HG03354 (cell line): ENCODE data around the gene KIF3B.
"Not testable (repeated sequence)": the region's sequence is repeated elsewhere in the genome, so short reads cannot be mapped to it uniquely, and the experiment has no call there.

Source experiments
- ATAC-seq: cut with Tn5 transposase; IDR thresholded peaks from one replicate; pipeline ENCODE4 v1.9.1; 2021; ENCODE audit warnings: mild to moderate bottlenecking; ENCODE audit not compliant: unreplicated experiment, poor library complexity, severe bottlenecking

The KIF3B gene

DNA sequence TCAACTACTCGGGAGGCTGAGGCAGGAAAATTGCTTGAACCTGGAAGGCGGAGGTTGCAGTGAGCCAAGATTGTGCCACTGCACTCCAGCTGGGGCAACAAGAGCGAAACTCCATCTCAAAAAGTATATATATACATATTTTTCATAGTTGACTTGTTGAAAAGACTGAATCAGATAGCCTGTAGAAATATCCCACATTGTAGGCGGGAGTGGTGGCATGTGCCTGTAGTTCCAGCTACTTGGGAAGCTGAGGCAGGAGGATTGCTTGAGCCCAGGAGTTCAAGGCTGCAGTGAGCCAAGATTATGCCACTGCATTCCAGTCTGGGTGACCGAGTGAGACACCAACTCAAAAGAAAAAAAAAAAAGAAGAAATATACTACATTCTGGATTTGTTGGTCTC is 46.3 kb downstream of the KIF3B start:
- ATAC-seq = not testable (repeated sequence)

GRCh38 chr20:32325706-32326503 is 48.5 kb downstream of the KIF3B start:
- ATAC-seq = no peak

DNA sequence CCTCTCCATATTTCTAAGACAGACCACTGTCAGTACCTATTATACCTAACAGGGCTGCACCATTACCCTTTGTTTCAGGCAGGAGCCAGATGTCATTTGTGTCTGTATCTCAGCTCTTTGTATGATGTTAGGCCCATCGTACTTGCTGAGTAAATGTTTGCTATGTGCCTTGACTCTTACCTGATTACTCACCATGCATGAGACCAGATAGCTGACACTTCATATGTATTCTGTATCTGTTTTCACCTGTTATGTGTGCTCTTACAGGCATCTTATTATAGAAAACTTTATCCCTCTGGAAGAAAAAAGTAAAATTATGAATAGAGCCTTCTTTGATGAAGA is 49.0 kb downstream of the KIF3B start:
- no peak for ATAC-seq

GRCh38 chr20:32327087-32327681 is 49.7 kb downstream of the KIF3B start:
- ATAC-seq = no peak

DNA sequence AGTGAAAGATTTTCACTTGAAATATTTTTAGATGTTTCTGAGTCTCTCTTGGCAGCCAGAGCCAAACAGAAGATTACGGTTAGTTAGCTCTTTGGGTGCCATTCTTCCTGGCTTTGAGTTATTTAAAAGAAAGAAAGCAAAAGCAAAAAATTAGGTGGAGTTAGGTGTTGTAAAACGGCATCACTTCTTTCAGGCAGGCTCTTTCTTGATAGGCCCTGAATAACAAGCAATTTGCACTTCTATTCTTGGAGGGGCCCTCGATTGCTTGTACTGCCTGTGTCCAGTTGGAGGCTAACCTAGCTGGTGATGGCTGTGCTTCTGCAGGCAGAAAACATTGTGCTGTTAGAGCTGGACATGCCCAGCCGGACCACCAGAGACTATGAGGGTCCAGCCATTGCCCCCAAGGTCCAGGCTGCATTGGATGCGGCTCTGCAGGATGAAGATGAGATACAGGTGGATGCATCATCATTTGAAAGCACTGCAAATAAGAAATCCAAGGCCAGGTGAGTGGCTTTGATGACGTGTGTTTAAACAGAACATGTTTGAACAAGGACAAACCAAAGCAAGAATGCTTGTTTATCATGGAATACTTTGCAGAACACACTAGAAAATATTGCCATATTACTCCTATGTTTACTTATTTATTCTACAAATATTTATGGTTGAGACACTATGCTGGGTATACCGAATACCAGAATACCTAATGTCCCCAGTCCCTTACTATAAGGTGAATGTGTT is 52.5 kb downstream of the KIF3B start:
- no peak for ATAC-seq

DNA sequence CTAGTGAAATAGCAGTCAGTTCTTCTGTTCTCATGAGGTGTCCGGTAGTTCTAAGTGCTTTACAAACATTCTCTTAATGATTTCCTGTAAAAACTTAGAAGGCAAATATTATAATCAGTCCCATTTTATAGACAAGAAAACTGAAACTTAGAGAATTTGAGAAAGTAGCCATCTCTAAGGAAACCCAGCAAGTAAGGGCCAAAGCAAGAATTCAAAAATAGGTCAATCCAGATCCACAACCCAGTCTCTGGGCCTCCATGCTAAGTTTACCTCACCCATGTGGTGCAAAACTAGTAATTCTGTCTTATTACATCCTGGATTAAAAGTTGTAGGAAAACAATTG is 53.1 kb downstream of the KIF3B start:
- ATAC-seq = no peak

DNA sequence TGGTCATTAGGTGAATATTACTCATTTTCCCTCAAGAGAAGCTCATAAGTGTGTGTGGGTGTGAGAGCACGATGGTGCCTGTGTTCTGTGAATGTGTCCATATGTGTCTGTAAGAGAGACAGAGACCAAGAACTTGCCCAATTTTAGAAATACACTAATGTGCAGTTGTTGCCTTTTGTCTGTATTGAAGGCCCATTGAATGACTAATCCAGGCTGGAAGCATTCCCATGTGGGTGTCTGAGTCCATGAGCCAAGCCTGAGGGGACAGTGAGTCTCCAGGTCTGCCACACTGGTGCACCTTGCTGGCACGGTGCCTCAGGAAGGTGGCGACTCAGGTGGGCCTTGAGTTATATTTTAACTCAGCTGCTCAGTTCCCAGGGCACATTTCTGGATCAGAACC is 55.2 kb downstream of the KIF3B start:
- ATAC-seq = no peak

DNA sequence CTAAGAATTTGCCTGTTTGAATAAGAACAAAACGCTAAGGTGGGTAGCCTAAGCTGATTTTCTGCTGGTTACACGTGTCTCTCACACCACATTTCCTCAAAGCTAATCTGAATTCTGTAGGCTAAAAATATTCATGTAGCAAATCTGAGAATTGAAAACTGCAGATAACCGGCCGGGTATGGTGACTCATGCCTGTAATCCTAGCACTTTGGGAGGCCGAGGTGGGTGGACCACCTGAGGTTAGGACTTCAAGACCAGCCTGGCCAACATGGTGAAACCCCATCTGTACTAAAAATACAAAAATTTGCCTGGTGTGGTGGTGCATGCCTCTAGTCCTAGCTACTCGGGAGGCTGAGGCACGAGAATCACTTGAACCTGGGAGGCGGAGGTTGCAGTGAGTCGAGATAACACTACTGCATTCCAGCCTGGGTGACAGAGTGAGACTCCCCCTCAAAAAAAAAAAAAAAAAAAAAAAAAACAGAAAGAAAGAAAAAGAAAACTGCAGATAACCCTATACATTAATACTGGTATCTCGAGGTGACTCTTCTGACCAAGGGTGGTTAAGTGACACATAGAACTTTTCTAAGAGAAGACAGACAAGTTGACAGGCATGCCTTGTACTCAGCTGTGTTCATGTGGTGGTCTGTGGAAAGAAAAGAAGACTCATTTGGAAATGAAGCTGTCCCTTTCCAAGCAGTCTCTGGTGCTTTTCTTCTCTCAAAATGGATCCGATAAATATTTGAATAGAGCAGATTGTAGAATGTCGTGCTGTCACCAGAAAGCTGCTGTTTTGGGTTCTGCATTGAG is 55.9 kb downstream of the KIF3B start:
- ATAC-seq = peak; percentile 63

DNA sequence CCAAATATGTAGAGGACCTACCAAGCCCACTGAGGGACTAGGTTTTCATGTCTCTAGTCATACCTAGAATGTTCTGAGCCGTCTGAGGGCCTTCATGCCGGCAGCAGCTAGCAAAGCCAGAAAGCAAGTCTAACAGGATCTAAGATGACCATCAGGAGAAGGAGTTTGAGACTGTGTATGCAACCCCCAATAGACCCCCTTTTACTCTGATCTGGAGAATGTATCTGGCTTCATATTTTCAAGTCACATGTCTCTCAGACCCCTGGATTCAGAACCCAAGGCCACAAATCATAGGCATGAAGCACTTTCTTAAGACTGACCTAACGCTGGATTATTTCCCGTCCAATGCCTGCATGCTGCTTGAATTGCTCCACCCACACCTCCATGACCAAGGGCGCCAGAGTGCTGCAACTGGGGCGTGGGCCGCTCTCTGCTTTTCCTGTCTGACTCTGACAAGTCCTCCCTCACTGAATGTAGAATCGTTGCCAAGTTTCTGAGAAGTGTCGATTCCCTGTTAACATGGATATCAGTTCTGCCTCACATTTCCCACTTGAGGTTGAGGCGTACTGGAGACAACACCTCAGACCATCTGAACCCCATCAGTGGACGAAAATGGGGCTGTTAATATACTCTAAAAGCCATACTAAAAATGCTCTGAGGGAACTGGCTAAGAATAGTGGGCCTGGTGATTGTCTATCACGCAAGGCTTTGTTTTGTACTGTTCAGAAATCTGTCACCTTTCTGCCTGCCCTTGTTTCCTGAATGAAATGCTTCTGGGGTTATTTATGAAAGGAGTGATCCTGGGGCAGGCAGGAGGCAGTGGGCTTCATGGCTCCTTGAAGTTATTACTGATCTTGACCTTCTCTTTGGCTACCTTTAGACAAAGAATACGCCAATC is 56.8 kb downstream of the KIF3B start:
- ATAC-seq = peak; percentile 24

DNA sequence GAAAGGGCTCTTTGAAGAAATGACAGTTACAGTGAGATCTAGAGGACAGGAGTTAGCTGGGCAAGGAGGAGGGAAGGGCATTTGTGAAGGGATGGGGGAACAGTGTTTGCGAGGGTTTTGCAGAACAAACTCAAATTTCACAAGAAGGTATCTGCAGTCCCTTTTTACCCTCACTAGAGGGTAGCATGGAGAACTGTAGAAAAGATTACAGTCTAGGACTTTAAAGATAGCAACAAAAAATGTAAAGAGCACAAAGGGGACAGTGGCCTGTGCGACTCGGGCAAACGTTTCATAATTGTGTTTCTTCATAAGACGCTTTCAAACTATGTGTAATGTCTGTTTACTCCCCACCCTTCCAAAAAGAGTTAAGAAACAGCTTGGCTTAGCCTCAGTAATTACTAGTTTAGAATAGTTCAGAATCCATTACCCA is 59.5 kb downstream of the KIF3B start:
- no peak for ATAC-seq

DNA sequence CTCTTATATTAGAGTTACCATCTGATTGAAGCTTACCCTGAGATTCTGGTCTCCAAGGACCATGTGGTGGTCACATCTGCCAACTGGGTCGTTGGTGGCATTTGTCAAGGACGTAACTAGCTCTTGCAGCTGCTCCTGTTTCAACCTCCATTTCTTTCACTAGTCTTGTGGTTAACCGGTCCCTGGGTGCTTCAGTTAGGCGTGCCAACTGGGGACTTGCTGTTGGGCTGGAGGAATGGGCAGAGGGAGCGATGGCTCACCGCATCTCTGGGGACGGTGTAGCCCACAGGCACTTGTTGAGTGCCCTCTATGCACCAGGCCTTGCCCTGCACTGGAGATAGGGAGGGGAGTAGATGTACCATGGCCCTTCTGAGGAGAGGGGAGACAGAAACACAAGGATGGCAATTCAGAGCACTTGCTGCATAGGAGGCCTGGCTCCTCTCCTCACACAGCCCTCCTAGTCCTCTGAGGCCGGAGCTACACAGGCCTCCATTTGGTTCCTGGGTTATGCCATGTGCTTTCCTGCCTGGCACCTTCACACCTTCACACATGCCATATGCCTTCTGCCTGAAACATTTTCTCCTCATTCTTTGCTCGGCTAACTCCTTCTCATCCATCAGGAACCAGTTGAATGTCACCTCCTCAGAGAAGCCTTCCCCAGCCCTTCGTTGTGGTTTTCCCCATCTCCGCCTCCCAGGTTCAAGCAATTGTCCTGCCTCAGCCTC is 60.6 kb downstream of the KIF3B start:
- no peak for ATAC-seq

GRCh38 chr20:32338665-32339064 is 61.2 kb downstream of the KIF3B start:
- ATAC-seq = no peak

DNA sequence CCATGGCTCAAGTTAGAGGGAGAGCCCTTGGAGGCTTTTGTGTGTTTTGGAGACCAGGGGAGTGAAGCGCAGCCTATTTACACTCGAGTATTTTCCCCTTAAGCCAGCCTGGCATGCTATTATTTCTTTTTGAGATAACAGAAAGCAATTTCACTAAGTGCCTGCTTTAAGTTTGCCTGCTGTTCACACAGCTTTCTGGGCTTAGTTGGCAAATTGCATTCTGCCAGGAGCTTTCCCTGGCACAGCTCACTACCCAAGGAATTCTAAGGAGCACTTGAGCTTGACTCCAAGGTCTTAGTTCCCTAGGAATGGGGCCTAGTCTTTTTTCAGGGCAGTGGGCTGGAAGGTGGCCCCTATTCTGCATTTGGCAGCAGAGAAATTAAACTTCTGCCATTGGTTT is 61.7 kb downstream of the KIF3B start:
- no peak for ATAC-seq

DNA sequence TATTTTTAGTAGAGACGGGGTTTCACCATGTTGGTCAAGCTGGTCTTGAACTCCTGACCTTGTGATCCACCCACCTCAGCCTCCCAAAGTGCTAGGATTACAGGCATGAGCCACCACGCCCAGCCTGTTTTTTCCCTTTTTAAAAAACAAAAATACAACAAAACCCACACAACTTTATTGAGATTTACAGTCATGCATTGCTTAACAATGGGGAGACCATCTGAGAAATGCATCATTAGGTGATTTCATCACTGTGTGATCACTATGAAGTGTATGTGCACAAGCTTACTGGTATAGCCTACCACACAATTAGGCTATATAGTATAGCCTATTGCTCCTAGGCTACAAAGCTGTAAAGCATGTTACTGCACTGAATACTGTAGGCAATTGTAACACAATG is 63.6 kb downstream of the KIF3B start:
- not testable (repeated sequence) for ATAC-seq

- ATAC-seq = no peak
These were observed 66.0 kb downstream of the KIF3B start for GRCh38 chr20:32343439-32343838.

DNA sequence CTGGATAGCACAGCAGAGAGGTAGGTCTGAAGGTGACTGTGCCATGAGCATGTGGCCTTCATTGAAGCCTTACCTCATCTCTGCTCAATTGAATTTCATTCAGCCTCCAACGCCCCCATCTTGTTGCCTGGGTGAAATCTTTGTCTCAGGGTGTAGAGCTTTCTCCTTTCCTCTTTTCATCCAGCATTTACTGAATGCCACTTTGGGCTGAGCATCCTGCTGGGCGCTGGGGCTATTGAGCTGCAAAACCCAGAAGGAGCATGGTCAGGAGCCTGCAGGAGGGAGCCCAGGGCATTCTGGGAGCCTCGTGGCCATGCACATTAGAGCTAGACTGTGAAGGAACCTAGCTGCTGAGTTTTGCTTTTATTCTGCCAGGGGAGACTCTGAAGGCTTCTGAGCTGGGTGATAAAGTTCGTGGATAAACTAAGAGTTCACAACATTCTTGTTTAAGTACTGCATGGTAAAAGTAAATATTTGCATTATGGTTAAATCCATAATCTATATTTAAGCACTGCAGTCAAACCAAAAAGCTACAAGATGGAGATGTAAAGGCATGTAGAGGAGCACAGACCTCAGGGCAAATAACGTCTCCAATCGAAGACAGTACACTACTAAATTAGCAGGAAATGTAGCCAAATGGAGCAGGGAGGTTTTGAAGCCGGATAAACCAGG is 67.5 kb downstream of the KIF3B start:
- ATAC-seq = no peak

DNA sequence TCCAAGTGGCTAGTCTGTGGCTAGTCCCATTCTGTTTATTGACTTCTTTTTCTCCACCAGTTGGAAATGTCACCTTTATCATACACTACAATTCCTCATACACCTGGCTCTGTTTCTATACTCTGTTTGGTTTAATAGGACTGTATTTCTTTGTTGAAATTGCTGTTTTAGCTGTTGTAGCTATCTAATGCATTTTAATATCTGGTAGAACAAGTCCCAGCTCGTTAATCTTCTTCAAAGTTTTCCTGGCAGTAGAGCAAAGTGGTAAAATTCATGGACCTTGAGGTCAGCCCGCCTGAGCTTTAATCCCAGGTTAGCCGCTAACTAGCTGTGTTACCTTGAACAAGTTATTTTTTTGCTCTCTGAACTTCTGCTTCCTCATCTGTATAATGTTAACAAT is 70.8 kb downstream of the KIF3B start:
- ATAC-seq = no peak

DNA sequence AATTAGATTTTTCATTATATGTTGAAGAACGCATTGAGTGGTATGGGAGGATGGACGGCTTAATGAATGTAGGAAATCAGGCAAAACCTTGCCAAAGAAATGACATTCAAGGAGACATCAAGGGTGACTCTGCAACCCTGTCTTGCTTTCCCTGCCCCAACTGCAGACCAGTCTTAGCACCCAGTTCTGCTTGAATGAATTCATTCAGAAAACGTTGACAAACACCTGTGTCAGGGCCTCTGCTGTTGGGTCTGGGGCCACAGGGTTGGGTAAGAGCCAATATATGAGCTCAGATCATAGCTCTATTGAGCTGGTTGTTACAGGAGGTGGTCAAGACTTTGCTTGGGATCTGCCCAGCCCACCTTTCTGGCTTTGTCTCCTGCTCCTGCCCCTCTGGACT is 73.0 kb downstream of the KIF3B start:
- ATAC-seq = no peak
